HG03108 (cell line): ENCODE data around the gene DIP2C.
"Not testable (repeated sequence)": the region's sequence is repeated elsewhere in the genome, so short reads cannot be mapped to it uniquely, and the experiment has no call there.

ENCODE experiments used
- ATAC-seq: cut with Tn5 transposase; IDR thresholded peaks from one replicate; pipeline ENCODE4 v1.9.1; 2021; ENCODE audit warnings: moderate library complexity; ENCODE audit not compliant: unreplicated experiment

DIP2C gene

GRCh38 chr10:584497-585290 is 104.8 kb downstream of the DIP2C start:
- ATAC-seq, result not testable (repeated sequence)

DNA sequence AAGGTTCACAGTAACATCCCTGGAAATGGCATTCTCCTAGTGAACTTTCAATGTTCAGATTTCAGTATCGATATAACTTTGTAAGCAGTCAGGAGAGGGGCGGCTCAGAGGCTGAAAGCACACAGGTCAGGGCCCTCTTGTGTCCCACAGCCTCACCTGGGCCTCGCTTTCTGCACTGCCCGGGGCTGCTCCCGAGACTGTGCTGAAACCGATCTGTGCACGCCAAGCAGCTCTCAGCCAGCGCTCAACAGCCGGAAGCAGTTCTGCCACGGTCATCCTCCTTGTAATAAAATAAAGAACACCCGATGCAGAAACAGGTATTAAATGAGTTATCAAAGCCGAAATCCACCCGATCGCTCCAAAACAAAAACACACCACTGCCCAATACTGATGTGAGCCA is 106.0 kb downstream of the DIP2C start:
- no peak for ATAC-seq

GRCh38 chr10:581776-582330 is 107.6 kb downstream of the DIP2C start:
- no peak for ATAC-seq

- ATAC-seq, result no peak
Observed at GRCh38 chr10:580778-581177, 108.7 kb downstream of the DIP2C start.

DNA sequence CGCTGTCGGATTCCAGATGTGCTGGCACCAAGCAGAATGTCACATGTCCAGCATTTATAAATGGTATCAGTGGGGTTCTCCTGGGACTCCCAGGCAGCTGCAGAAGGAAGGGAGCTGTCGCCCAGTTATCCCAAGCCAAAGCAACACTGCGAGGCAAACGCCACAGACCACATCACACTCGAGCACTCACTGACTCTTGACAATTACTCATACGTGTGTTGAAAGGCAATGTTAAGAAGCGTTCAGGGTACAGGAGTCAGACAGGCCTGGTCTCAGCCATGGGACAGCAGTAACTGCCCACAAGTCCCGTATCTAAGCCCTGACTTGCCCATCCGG is 113.4 kb downstream of the DIP2C start:
- no peak for ATAC-seq

GRCh38 chr10:575402-576129 is 113.9 kb downstream of the DIP2C start:
- no peak for ATAC-seq

DNA sequence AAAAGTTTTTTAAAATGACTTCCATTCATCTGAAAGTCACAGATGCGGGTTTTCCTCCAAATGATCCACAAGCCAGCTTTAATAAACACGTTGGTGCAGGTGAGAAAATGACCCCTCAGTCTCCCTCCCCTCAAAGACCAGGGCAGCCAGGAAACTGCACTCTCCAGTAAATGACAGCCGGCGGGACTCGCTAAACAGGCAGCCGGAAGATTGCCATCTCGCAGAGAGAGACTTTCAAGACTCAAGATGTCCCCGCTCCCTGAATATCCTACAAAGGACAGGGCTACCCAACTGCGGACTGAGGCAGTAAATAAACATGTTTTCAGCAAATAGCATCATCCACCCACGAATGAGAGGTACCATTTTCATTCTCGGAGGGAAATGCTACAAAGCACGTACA is 116.8 kb downstream of the DIP2C start:
- ATAC-seq, result no peak

DNA sequence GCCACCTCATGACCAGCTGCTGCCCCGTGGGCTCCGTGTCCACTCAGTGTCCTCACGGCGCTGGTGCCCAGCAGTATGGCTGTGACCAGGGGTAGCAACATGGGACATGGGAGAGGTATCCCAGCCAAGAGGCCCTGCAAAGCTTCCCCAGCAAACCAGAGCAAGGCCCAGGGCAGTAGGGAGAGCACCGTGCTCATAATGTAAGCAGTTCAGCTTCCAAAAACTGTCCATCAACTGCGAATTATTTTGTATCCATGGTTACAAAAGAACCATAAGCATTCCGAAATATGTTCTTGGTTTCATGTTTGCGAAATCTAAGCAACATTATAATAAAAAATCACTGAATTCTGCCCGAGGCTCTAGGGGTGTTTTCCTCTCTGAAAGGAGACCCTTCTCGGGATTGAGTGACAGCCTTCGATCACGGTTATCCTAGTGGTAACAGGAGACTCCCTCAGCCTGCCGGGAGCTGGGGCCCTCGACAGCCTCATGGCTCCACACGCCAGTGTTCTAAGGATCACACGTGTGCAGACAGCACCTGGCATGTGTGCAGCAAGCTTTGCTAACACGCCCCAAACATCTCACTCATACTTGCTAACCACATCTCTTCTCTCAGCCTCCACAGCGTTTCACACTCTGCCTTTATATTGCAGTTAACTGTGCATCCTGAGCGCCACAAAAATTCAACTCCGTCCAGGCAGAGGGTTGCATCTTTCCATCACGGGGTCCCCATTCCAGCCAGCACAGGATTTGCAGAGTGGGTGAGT is 117.6 kb downstream of the DIP2C start:
- no peak for ATAC-seq

DNA sequence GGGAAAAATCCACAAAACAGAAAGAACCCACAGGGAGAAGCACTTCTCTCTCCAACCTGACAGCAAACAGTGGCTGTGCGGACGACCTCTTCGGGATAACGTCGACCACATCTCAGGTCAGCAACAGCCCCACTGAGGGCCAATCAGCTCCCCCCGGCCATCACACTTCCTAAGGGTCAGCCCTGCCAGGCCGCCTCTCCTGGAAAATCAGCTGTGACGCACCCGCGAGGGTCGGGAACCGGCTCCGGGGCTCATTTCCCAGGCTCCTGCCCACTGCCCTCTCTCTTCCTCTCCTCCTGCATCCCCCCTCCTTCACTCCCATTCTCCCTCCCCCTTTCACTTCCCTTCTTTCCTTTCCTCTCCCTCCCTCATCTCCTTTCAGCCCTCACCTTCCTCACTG is 118.3 kb downstream of the DIP2C start:
- no peak for ATAC-seq

- no peak for ATAC-seq
Observed at GRCh38 chr10:570628-571163, 118.8 kb downstream of the DIP2C start.

- no peak for ATAC-seq
Observed at GRCh38 chr10:569961-570627, 119.4 kb downstream of the DIP2C start.

DNA sequence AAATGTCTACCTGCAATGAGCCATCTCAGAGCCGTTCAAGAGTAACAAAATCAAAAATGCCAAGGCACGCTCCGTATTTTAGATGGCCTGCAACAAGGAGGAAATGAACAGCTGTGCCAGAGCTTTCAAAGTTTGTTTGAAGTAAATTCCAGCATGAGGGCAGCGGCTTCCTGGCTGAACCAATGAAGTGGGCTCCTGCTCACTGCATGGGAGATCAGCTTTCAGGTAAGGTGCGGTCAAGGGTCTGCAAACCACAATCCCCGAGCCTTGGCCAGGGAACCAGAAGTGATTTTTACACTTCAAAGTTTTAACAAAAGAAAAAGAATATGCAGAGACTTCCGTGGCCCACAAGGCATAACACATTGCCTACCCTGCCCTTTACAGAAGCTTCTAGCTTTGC is 120.6 kb downstream of the DIP2C start:
- no peak for ATAC-seq

- ATAC-seq, result no peak
Observed at GRCh38 chr10:567869-568268, 121.6 kb downstream of the DIP2C start.

GRCh38 chr10:566241-566885 is 123.1 kb downstream of the DIP2C start:
- ATAC-seq, result no peak

DNA sequence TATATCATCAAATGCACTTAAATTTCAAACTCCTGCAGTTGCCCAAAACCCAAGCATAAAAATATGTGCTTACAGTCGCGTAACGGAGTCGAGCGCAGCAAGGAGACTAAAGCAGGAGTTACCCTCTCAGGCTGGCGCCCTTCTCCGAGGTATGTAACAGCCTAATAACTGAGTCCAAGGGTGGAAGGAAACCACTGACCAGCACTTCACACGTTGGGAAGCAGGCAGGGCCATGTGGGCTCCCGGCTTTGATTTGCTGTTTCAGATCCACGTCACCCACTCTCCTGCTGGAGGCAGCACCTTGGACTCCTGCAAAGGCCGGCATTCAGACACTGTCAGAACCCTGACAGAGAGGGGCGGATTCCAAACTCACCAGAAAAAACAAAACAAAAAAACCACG is 123.8 kb downstream of the DIP2C start:
- no peak for ATAC-seq

- ATAC-seq, result no peak
Observed at GRCh38 chr10:565146-565545, 124.3 kb downstream of the DIP2C start.

GRCh38 chr10:563827-564226 is 125.6 kb downstream of the DIP2C start:
- no peak for ATAC-seq

DNA sequence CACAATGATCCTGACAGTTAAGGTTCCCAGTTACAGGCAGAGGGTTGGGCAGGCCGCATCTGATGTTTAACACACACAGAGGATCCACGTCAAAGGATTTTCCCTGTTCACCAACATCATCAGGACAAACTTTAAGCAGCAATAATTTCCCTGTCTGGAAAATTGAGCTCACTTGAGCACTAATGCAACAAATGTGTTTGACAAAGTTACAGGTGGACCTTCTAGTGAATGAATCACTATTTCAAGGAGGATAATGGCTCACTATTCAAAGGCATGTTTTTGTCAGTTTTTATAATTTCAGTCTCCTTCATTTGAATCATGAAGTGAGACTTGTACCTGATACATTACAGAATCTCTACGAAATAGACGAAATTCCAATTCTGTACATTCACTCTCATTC is 127.3 kb downstream of the DIP2C start:
- no peak for ATAC-seq

DNA sequence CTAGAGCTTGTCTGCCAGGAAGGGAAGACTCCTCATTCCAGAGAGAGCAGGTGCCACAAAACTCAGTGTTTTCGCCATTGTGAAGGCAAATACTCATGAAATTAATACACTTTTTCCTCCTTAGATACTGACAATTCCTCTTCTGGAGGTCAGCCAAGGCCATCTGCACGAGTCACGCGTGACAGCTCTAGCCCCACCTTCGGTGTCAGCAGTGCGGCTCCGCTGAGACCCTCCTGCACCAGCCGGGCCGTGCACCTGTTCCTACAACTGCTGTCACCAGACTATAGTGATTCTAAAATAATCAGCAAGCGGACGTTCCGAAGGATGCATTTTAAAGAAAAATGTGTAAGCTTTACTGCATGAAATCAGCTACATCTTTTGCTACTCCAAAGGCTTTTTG is 127.7 kb downstream of the DIP2C start:
- ATAC-seq, result no peak

- no peak for ATAC-seq
Observed at GRCh38 chr10:560314-560992, 129.0 kb downstream of the DIP2C start.
